ENCODE results near the gene B4GALT6. TPM values are rescaled to one million over a fixed set of nuclear protein-coding genes. Genes with fewer than 3 reads are reported as not detected.

Gene B4GALT6
- total RNA-seq, 1 experiment from 2014 or later = 16.1 TPM

DNA sequence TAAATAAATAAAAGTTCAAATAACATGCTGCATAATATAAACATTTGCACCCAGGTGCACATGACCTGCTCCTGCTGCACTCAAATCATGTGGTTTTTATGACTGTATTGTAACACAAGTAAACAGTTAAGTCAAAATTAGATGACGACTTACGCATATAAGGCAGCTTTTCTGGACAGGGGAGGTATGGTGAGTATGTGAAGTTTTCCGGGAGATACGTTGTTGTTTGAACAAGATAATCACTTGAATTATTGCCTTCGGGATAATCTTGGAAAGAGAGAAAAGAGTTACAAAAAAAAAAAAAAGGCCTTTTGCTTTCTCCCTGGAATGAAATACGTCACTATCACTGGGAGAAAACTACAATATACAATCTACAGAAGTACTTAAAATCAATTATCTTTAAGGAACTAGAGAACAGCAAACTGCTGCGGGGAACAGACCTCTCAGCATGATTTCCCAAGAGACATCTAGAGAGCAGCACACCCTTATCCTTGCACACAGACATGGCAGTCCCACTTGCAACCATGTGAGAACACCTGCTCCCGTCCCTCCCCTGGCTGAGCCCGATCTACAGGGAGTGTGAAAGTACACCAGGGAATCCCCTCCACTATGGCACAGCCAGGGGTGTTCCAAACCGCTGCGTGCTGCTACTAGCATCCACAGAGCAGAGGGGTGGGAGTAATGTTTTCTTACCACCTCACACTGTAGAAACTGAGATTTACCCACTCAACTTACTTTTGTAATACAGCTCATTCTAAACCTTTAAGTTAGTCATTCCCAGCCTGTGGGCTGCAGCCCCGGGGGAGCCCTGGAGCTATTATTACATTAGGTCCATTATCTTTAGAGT is 26.3 kb downstream of the B4GALT6 start:
- intact Hi-C loops (cut with micrococcal nuclease) = no loop called here
- no peaks in the 10 kb centered on the region for H3K4me1 ChIP-seq (ENCODE audit: control insufficient read depth in 1 of 2, insufficient read depth in 2 of 2, low read length in 2 of 2)
- no peaks in the 10 kb centered on the region for H3K27me3 ChIP-seq (ENCODE audit: insufficient read depth, low read length)
- CTCF ChIA-PET = no interaction called here
- H3K4me2 ChIP-seq (ENCODE audit: low read length) = no peak overlapping the region
- no peaks in the 10 kb centered on the region for H3K9me3 ChIP-seq (ENCODE audit: control insufficient read depth in 1 of 2, insufficient read depth in 1 of 2, low read depth in 1 of 2, low read length in 2 of 2)
- no peaks in the 10 kb centered on the region for H3K9me2 ChIP-seq (ENCODE audit: insufficient read depth)
- RAD21 ChIA-PET (ENCODE audit: low non-redundant PET in 1 of 2, low total read pairs in 2 of 2, uncharacterized antibody in 2 of 2, unreplicated experiment in 2 of 2) = no interaction called here
- H3K9ac ChIP-seq (ENCODE audit: low read length) = no peak overlapping the region
- H3K36me3 ChIP-seq (ENCODE audit: control insufficient read depth in 1 of 2, insufficient read depth in 2 of 2, low read length in 2 of 2) = no peaks in the 10 kb centered on the region
- BruUV-seq (replicated peaks) = no TSS peak
- H4K20me1 ChIP-seq (ENCODE audit: insufficient read depth) = no peaks in the 10 kb centered on the region
- TF ChIP-seq ZFX (IDR thresholded peaks at IDR 0.05) (no peak), EZH2phosphoT487 (IDR thresholded peaks at IDR 0.05; ENCODE audit: borderline replicate concordance) (no peak), YY1 (IDR thresholded peaks at IDR 0.05; ENCODE audit: extremely low read depth, insufficient replicate concordance, low read depth, low read length) (no peak), SIN3A (IDR thresholded peaks at IDR 0.05; ENCODE audit: low read depth) (no peak), POLR2AphosphoS5 (IDR thresholded peaks at IDR 0.05; ENCODE audit: low read depth, low read length) (no peak)
- TF ChIP-seq, protein P1, sequence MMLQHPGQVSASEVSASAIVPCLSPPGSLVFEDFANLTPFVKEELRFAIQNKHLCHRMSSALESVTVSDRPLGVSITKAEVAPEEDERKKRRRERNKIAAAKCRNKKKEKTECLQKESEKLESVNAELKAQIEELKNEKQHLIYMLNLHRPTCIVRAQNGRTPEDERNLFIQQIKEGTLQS (IDR thresholded peaks at IDR 0.05) = no peak
- no peak for ATAC-seq
- H3K4me3 ChIP-seq (replicated peaks in 1 of 2; ENCODE audit: low read depth in 1 of 2, low read length in 2 of 2) = no peak overlapping the region
- POLR2A ChIA-PET = no interaction called here
- no peak overlapping the region for H3K27ac ChIP-seq (ENCODE audit: low read depth, low read length)
- H3K79me2 ChIP-seq (ENCODE audit: insufficient read depth, low read length) = no peaks in the 10 kb centered on the region
- H2AFZ ChIP-seq (ENCODE audit: low read depth, low read length, poor library complexity, severe bottlenecking) = no peak overlapping the region
- DNase-seq (ENCODE audit: low read depth, low spot score) = no peak

DNA sequence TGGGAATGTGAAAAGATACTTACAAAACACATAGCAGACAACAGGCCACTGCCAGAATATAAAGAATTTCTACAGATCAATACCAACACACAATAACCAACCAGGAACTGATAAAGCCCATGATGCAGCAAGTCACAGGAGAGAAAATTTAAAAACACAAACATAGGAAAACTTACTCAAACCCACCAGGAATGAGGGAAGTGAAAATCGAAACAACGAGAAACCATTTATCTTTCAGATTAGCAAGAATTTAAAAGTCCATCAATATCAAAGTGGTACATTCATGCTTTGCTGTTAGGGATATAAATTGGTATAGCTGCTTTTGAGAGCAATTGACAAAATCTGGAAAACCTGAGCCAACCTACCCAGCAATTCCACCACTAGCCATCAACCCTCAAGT is 27.6 kb downstream of the B4GALT6 start:
- BruUV-seq (replicated peaks) = no TSS peak
- POLR2A ChIA-PET = no interaction called here
- H3K27me3 ChIP-seq (ENCODE audit: insufficient read depth, low read length) = no peaks in the 10 kb centered on the region
- H3K9ac ChIP-seq (ENCODE audit: low read length) = no peak overlapping the region
- H3K79me2 ChIP-seq (ENCODE audit: insufficient read depth, low read length) = no peaks in the 10 kb centered on the region
- ATAC-seq = no peak
- H3K27ac ChIP-seq (ENCODE audit: low read depth, low read length) = no peak overlapping the region
- H4K20me1 ChIP-seq (ENCODE audit: insufficient read depth) = no peaks in the 10 kb centered on the region
- H3K4me3 ChIP-seq (replicated peaks in 1 of 2; ENCODE audit: low read depth in 1 of 2, low read length in 2 of 2) = no peak overlapping the region
- RAD21 ChIA-PET (ENCODE audit: low non-redundant PET in 1 of 2, low total read pairs in 2 of 2, uncharacterized antibody in 2 of 2, unreplicated experiment in 2 of 2) = no interaction called here
- H3K9me3 ChIP-seq (ENCODE audit: control insufficient read depth in 1 of 2, insufficient read depth in 1 of 2, low read depth in 1 of 2, low read length in 2 of 2) = no peaks in the 10 kb centered on the region
- H3K36me3 ChIP-seq (ENCODE audit: control insufficient read depth in 1 of 2, insufficient read depth in 2 of 2, low read length in 2 of 2) = no peaks in the 10 kb centered on the region
- no peaks in the 10 kb centered on the region for H3K4me1 ChIP-seq (ENCODE audit: control insufficient read depth in 1 of 2, insufficient read depth in 2 of 2, low read length in 2 of 2)
- H3K9me2 ChIP-seq (ENCODE audit: insufficient read depth) = no peaks in the 10 kb centered on the region
- intact Hi-C loops (cut with micrococcal nuclease) = no loop called here
- DNase-seq (ENCODE audit: low read depth, low spot score) = no peak
- H2AFZ ChIP-seq (ENCODE audit: low read depth, low read length, poor library complexity, severe bottlenecking) = no peak overlapping the region
- no peak overlapping the region for H3K4me2 ChIP-seq (ENCODE audit: low read length)
- CTCF ChIA-PET = no interaction called here
- TF ChIP-seq SRF (IDR thresholded peaks at IDR 0.05; ENCODE audit: low read depth) = no peak
- no peak for TF ChIP-seq RAD21 (IDR thresholded peaks at IDR 0.05; ENCODE audit: low read depth)
- TF ChIP-seq YY1 (IDR thresholded peaks at IDR 0.05; ENCODE audit: extremely low read depth, insufficient replicate concordance, low read depth, low read length) = no peak
- TF ChIP-seq CBX3 (IDR thresholded peaks at IDR 0.05; ENCODE audit: low read depth) = no peak
- TF ChIP-seq, protein P2, sequence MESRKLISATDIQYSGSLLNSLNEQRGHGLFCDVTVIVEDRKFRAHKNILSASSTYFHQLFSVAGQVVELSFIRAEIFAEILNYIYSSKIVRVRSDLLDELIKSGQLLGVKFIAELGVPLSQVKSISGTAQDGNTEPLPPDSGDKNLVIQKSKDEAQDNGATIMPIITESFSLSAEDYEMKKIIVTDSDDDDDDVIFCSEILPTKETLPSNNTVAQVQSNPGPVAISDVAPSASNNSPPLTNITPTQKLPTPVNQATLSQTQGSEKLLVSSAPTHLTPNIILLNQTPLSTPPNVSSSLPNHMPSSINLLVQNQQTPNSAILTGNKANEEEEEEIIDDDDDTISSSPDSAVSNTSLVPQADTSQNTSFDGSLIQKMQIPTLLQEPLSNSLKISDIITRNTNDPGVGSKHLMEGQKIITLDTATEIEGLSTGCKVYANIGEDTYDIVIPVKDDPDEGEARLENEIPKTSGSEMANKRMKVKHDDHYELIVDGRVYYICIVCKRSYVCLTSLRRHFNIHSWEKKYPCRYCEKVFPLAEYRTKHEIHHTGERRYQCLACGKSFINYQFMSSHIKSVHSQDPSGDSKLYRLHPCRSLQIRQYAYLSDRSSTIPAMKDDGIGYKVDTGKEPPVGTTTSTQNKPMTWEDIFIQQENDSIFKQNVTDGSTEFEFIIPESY (IDR thresholded peaks at IDR 0.05; ENCODE audit: extremely low read depth, insufficient replicate concordance, low read length) = no peak
- TF ChIP-seq EGR1 (IDR thresholded peaks at IDR 0.05; ENCODE audit: low read depth) = no peak
- TF ChIP-seq SIN3A (IDR thresholded peaks at IDR 0.05; ENCODE audit: low read depth) = no peak
- no peak for TF ChIP-seq CEBPB (IDR thresholded peaks at IDR 0.05; ENCODE audit: low read depth)
- no peak for TF ChIP-seq FOSL1 (IDR thresholded peaks at IDR 0.05; ENCODE audit: low read depth)
- no peak for TF ChIP-seq EZH2phosphoT487 (IDR thresholded peaks at IDR 0.05; ENCODE audit: borderline replicate concordance)
- no peak for TF ChIP-seq ZFX (IDR thresholded peaks at IDR 0.05)
- TF ChIP-seq, protein P1 (IDR thresholded peaks at IDR 0.05) = no peak
- TF ChIP-seq ELF1 (IDR thresholded peaks at IDR 0.05; ENCODE audit: borderline replicate concordance, low read depth) = no peak
